GM12878 (cell line): ENCODE data around the gene ADAM19. TPM values are rescaled to one million over a fixed set of nuclear protein-coding genes. Genes with fewer than 3 reads are reported as not detected.

Experiments
- ATAC-seq: fragments of 200-7000 bp; cut with Tn5 transposase; 3 replicates; pipeline ENCODE4 v1.9.1; 2020; ENCODE audit warnings: mild to moderate bottlenecking, moderate library complexity
- Bru-seq: library from RNA; stranded (reverse); fragments of 400-500 nt; gene quantifications from one replicate; lab custom pipeline; 2021; lab: Mats Ljungman, UMichigan
- BruChase-seq, 2 experiments: library from RNA; stranded (reverse); fragments of 400-500 nt; gene quantifications; one replicate each; lab custom pipeline; 2021; lab: Mats Ljungman, UMichigan
- BruUV-seq: library from RNA; stranded (reverse); fragments of 400-500 nt; replicated peaks from 2 replicates; lab custom pipeline; 2021; lab: Mats Ljungman, UMichigan
- CTCF ChIA-PET: fragments of 300-600 bp; sonication (Branson Sonifier 250); formaldehyde crosslinking; extraction: SDS; loops from one replicate; lab custom pipeline; 2021; ENCODE audit warnings: inconsistent platforms; lab: Yijun Ruan, JAX
- POLR2A ChIA-PET: fragments of 350-600 bp; formaldehyde crosslinking; extraction: SDS; loops from one replicate; lab custom pipeline; 2021; ENCODE audit warnings: inconsistent platforms; lab: Charles Lee
- RAD21 ChIA-PET: fragments of 300-600 bp; sonication (Branson Sonifier 250); formaldehyde crosslinking; loops from one replicate; lab custom pipeline; 2023; ENCODE audit warnings: antibody characterized with exemption; ENCODE audit not compliant: unreplicated experiment; lab: Charles Lee
- SMC1A ChIA-PET: fragments of 300-600 bp; sonication (Branson Sonifier 250); formaldehyde crosslinking; loops from one replicate; lab custom pipeline; 2023; ENCODE audit not compliant: unreplicated experiment, uncharacterized antibody; lab: Charles Lee
- DNase-seq: peaks from one replicate; pipeline ENCODE4 v3.0.0-alpha.2; 2011; ENCODE audit warnings: low read depth, low spot score
- FAIRE-seq: peaks from 3 replicates; lab custom pipeline; 2011; peaks lifted over from hg19 to GRCh38; lab: Jason Lieb, UNC
- H2AFZ ChIP-seq: 2 replicates; pipeline ENCODE4 v1.6.0; 2011; ENCODE audit warnings: low read depth, low read length, control low read depth; ENCODE audit not compliant: control insufficient read depth
- H3K27ac ChIP-seq: 2 replicates; pipeline ENCODE4 v1.5.1; 2011; ENCODE audit warnings: control low read depth; ENCODE audit not compliant: control insufficient read depth, insufficient read depth
- H3K27me3 ChIP-seq, 2 experiments: replicated peaks in 1 of 2; 2 replicates each; pipeline versions ENCODE4 v1.6.0 to v1.6.1; 2011; ENCODE audit warnings: low read length in 1 of 2; ENCODE audit not compliant: control insufficient read depth in 2 of 2, insufficient read depth in 2 of 2
- H3K36me3 ChIP-seq, 2 experiments: 2 replicates each; pipeline ENCODE4 v1.5.1; 2011; ENCODE audit warnings: low read length in 1 of 2; ENCODE audit not compliant: control insufficient read depth in 2 of 2, insufficient read depth in 2 of 2
- H3K4me1 ChIP-seq: 2 replicates; pipeline ENCODE4 v1.6.1; 2011; ENCODE audit warnings: mild to moderate bottlenecking, low read length, moderate library complexity, mixed read lengths; ENCODE audit not compliant: control insufficient read depth, insufficient read depth
- H3K4me2 ChIP-seq: 2 replicates; pipeline ENCODE4 v1.6.0; 2011; ENCODE audit warnings: control low read depth; ENCODE audit not compliant: control insufficient read depth, insufficient read depth
- H3K4me3 ChIP-seq: fragments of 200-600 bp; sonication (generic); 2 replicates; pipeline ENCODE4 v1.5.1; 2016
- H3K79me2 ChIP-seq: 2 replicates; pipeline ENCODE4 v1.6.0; 2011; ENCODE audit warnings: low read length; ENCODE audit not compliant: control insufficient read depth, insufficient read depth
- H3K9ac ChIP-seq: 2 replicates; pipeline ENCODE4 v1.8.0; 2011; ENCODE audit warnings: low read length, control low read depth, mixed read lengths; ENCODE audit not compliant: control insufficient read depth, insufficient read depth
- H3K9me3 ChIP-seq: replicated peaks from 3 replicates; pipeline ENCODE4 v1.5.1; 2011; ENCODE audit warnings: mild to moderate bottlenecking, low read length; ENCODE audit not compliant: control insufficient read depth, insufficient read depth
- H4K20me1 ChIP-seq: 2 replicates; pipeline ENCODE4 v1.6.0; 2011; ENCODE audit not compliant: control insufficient read depth, insufficient read depth
- EED ChIP-seq: sonication (generic); IDR thresholded peaks from 2 replicates; pipeline ENCODE4 v1.6.1; 2016; ENCODE audit warnings: antibody characterized with exemption, low read depth
- ETV6 ChIP-seq, 2 experiments: fragments of 450-650 bp in 1 of 2; IDR thresholded peaks in 1 of 2; conservative IDR thresholded peaks in 1 of 2; 2 replicates each; pipeline ENCODE4 v1.6.1; 2014; ENCODE audit warnings: antibody characterized with exemption in 1 of 2, borderline replicate concordance in 1 of 2, low read depth in 1 of 2, mild to moderate bottlenecking in 1 of 2, moderate library complexity in 1 of 2
- LARP7 ChIP-seq: fragments of 450-650 bp; IDR thresholded peaks from 2 replicates; pipeline ENCODE4 v1.6.1; 2017; ENCODE audit warnings: mild to moderate bottlenecking
- MTA3 ChIP-seq: IDR thresholded peaks from 2 replicates; pipeline ENCODE4 v1.6.1; 2012; ENCODE audit warnings: low read length, inconsistent platforms, borderline replicate concordance
- NFXL1 ChIP-seq: fragments of 450-650 bp; IDR thresholded peaks from 2 replicates; pipeline ENCODE4 v1.6.1; 2017; ENCODE audit warnings: antibody characterized with exemption, mild to moderate bottlenecking, borderline replicate concordance
- NFYB ChIP-seq: IDR thresholded peaks from 2 replicates; pipeline ENCODE4 v1.6.1; 2011; ENCODE audit warnings: low read depth, mild to moderate bottlenecking, low read length, improper control_type of control experiment, moderate library complexity; ENCODE audit not compliant: insufficient read depth
- RB1 ChIP-seq: fragments of 450-650 bp; formaldehyde crosslinking; IDR thresholded peaks from 2 replicates; pipeline ENCODE4 v1.6.1; 2017; ENCODE audit warnings: mild to moderate bottlenecking, borderline replicate concordance
- RELA ChIP-seq: fragments of 450-650 bp; IDR thresholded peaks from 2 replicates; pipeline ENCODE4 v1.8.0; 2014; ENCODE audit warnings: borderline replicate concordance; ENCODE audit not compliant: partially characterized antibody
- SMAD1 ChIP-seq: fragments of 450-650 bp; IDR thresholded peaks from 2 replicates; pipeline ENCODE4 v1.6.1; 2018; ENCODE audit warnings: mild to moderate bottlenecking, low read depth; ENCODE audit not compliant: partially characterized antibody
- TBL1XR1 ChIP-seq: IDR thresholded peaks from 2 replicates; pipeline ENCODE4 v1.6.1; 2012; ENCODE audit warnings: low read depth, low read length, improper control_type of control experiment
- ZNF24 ChIP-seq: fragments of 450-650 bp; IDR thresholded peaks from 2 replicates; pipeline ENCODE4 v1.6.1; 2017; ENCODE audit warnings: antibody characterized with exemption, mild to moderate bottlenecking
- ZZZ3 ChIP-seq: IDR thresholded peaks from 2 replicates; pipeline ENCODE4 v1.6.1; 2011; ENCODE audit warnings: low read depth; ENCODE audit not compliant: control insufficient read depth, insufficient read length
- WGBS: methylation state at CpG from one replicate; pipeline ENCODE4 v1.1.6; 2016; ENCODE audit warnings: low lambda C conversion rate; ENCODE audit not compliant: insufficient replicate concordance, insufficient coverage; ENCODE audit errors: missing lambda C conversion rate; 5-methylcytosine and 5-hydroxymethylcytosine counted together
- in situ Hi-C: fragments of 300-500 bp; cut with MboI; formaldehyde crosslinking; loops from 9 replicates; pipeline ENCODE4 v1.14.3; 2018; ENCODE audit warnings: mixed read lengths
- intact Hi-C: fragments of 100-400 bp; cut with micrococcal nuclease; formaldehyde crosslinking; loops from one replicate; pipeline ENCODE4 v1.14.2; 2022; ENCODE audit not compliant: unreplicated experiment
- long read RNA-seq, 2 experiments: library from polyadenylated mRNA; unstranded; transcript quantifications; one replicate each; pipeline ENCODE4 v2.0.0, GENCODE V29; 2019 to 2020
- polyA minus RNA-seq, 3 experiments: library from RNA; depleted of rRNA, polyadenylated mRNA; stranded (reverse); fragments of >200 nt; gene quantifications; 2 replicates each; pipeline ENCODE4 v1.2.3, GENCODE V29; 2011
- polyA plus RNA-seq, 11 experiments: library from polyadenylated mRNA; depleted of rRNA in 4 of 11; unstranded in 6 of 11; stranded (reverse) in 5 of 11; fragments of >200 nt; fragmentation: Nextera tagmentation in 4 of 11; fragmentation: Illumina TruSeq in 1 of 11; extraction: Ambion mirVana in 4 of 11; extraction: Trizol in 1 of 11; gene quantifications; 1 replicate in 1 of 11; 2 replicates in 10 of 11; pipeline versions ENCODE4 v1.2.1 to v1.2.3, GENCODE V29; 2011 to 2016; ENCODE audit warnings: inconsistent platforms in 2 of 11, missing spikeins in 2 of 11, low read depth in 1 of 11
- total RNA-seq, 4 experiments: library from RNA; depleted of rRNA in 3 of 4; stranded (reverse); fragments of >200 nt in 3 of 4; fragmentation: Illumina TruSeq in 1 of 4; extraction: Trizol in 1 of 4; gene quantifications; 2 replicates each; pipeline versions ENCODE4 v1.2.1 to v1.2.3, GENCODE V29; 2013 to 2021
- TF ChIP-seq, protein P1 (sequence below): fragments of 450-650 bp; conservative IDR thresholded peaks from 2 replicates; pipeline ENCODE4 v1.6.1; 2017; ENCODE audit warnings: mild to moderate bottlenecking, moderate library complexity

The ADAM19 gene, protein sequence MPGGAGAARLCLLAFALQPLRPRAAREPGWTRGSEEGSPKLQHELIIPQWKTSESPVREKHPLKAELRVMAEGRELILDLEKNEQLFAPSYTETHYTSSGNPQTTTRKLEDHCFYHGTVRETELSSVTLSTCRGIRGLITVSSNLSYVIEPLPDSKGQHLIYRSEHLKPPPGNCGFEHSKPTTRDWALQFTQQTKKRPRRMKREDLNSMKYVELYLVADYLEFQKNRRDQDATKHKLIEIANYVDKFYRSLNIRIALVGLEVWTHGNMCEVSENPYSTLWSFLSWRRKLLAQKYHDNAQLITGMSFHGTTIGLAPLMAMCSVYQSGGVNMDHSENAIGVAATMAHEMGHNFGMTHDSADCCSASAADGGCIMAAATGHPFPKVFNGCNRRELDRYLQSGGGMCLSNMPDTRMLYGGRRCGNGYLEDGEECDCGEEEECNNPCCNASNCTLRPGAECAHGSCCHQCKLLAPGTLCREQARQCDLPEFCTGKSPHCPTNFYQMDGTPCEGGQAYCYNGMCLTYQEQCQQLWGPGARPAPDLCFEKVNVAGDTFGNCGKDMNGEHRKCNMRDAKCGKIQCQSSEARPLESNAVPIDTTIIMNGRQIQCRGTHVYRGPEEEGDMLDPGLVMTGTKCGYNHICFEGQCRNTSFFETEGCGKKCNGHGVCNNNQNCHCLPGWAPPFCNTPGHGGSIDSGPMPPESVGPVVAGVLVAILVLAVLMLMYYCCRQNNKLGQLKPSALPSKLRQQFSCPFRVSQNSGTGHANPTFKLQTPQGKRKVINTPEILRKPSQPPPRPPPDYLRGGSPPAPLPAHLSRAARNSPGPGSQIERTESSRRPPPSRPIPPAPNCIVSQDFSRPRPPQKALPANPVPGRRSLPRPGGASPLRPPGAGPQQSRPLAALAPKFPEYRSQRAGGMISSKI
- 86.7 and 95.1 TPM in 2 replicates for total RNA-seq (2013; cell fraction: nucleolus; rRNA removed)
- total RNA-seq (2014; rRNA removed) (47.0 and 50.9 TPM in 2 replicates), total RNA-seq (2014; rRNA removed; fragmentation: Illumina TruSeq; extraction: Trizol) (33.5 and 37.1 TPM in 2 replicates), total RNA-seq (2021) (87.3 and 92.8 TPM in 2 replicates), polyA plus RNA-seq (2011; rRNA removed) (19.3 and 26.1 TPM in 2 replicates), polyA plus RNA-seq (2014; fragmentation: Illumina TruSeq; extraction: Trizol) (40.6 and 48.5 TPM in 2 replicates), polyA plus RNA-seq (2014; fragmentation: Nextera tagmentation; extraction: Ambion mirVana) (10 to 100 TPM; 16.0 to 24.4 TPM), polyA plus RNA-seq (2014; rRNA removed) (40.9 and 43.0 TPM in 2 replicates), polyA plus RNA-seq (2016; fragmentation: Nextera tagmentation; extraction: Ambion mirVana) (10 to 100 TPM; 52.4 to 59.3 TPM), polyA minus RNA-seq (2011; rRNA and poly(A)+ RNA removed) (52.0 and 66.1 TPM in 2 replicates), Bru-seq, nascent RNA (percentile 94 among the genes with signal in this experiment), BruChase-seq, experiment 1, labeled RNA remaining after a 6-hour chase (percentile 93 among the genes with signal in this experiment), BruChase-seq, experiment 2, labeled RNA remaining after a 2-hour chase (percentile 92 among the genes with signal in this experiment)
- 9.4 TPM for polyA plus RNA-seq (2011; ENCODE audit: low read depth)
- 21.6 and 23.2 TPM in 2 replicates for polyA plus RNA-seq (2011; cell fraction: cytosol; rRNA removed)
- 37.3 and 40.3 TPM in 2 replicates for polyA plus RNA-seq (2011; cell fraction: nucleus; rRNA removed)
- polyA plus RNA-seq (2012) = 13.1 and 18.1 TPM in 2 replicates
- polyA minus RNA-seq (2011; cell fraction: cytosol; rRNA and poly(A)+ RNA removed) = 23.7 and 28.1 TPM in 2 replicates
- polyA minus RNA-seq (2011; cell fraction: nucleus; rRNA and poly(A)+ RNA removed) = 20.6 and 36.1 TPM in 2 replicates
- long read RNA-seq, experiment 1, partial matches to known transcripts = 0 of 34 reads
- long read RNA-seq, experiment 1, other reads (novel, unspliced or antisense) = 34 of 34 reads
- long read RNA-seq, experiment 2, partial matches to known transcripts = 2 of 9 reads
- long read RNA-seq, experiment 2, other reads (novel, unspliced or antisense) = 7 of 9 reads

DNA sequence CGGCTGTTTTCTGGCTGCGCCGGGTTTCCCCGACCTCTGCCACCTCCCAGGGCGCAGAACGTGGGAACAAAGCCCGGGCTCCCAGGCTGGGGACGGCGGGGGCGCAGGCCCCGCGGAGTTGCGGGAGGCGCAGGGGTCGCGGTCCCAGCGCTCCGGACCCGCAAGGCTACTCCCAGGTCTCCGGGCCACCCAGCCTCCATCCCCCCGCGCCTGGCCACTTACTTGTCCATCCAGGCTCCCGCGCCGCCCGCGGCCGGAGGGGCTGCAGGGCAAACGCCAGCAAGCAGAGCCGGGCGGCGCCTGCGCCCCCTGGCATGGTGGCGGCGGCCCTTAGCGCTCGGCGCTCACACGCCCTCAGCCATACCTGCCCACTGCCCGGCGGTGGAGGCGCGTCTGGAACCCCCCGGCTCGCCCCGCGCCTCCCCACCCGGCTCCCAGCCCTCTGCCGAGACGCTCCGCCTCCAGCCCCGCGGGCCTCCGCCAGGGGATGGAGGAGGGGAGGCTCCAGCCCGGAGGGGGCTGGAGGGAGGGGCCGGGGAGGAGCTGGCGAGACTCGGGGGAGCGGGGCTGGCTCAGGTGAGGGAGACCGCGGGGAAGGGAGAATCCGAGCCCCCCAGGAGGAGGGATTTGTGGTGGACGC lies at the start of gene ADAM19:
Gene ADAM19 (minus strand): TSS at position 395 of the 640 bp plus-strand sequence. CDS start 79 bp downstream, at position 316.
- Histone ChIP-seq H3K27me3 (no peaks in the 10 kb centered on the region), H3K9me3 (no peaks in the 10 kb centered on the region), H3K79me2 (peaks cover 32% of the 10 kb centered on the region), H4K20me1 (no peaks in the 10 kb centered on the region; the same call in 1 of the 2 replicates), H3K4me3 (peak within 1 kb of the TSS; percentile 75), H3K9ac (peak within 1 kb of the TSS; percentile 83), H2AFZ (peak within 1 kb of the TSS; percentile 71), H3K36me3 (peaks cover 0 to 2% of the 10 kb centered on the region in 2 experiments; a peak in 2 of 4 replicates), H3K4me1 (peaks cover 51% of the 10 kb centered on the region), H3K4me2 (peak within 1 kb of the TSS; percentile 91), H3K27ac (peak within 1 kb of the TSS; percentile 67)
- no peak for FAIRE-seq
- BruUV-seq = no TSS peak
- no peak for DNase-seq
- ChIA-PET RAD21 (interaction anchor here (0.9 to 5.3 kb wide), 3 partner anchors 8 to 34 kb away, joined by 3 to 50 read pairs (median 5); no protein-coding TSS in a partner anchor), SMC1A (interaction anchor here (1.2 to 10.4 kb wide), 7 partner anchors 12 to 90 kb away, joined by 3 to 129 read pairs (median 4); no protein-coding TSS in a partner anchor), CTCF (interaction anchor here (0.7 kb wide), 1 partner anchor 35 kb away, joined by 3 read pairs; no protein-coding TSS in a partner anchor), POLR2A (interaction anchor here (0.6 to 1.1 kb wide), 2 partner anchors 18 to 21 kb away, joined by 3 read pairs; no protein-coding TSS in a partner anchor)
- peak; percentile 77 for ATAC-seq
- in situ Hi-C loops = no loop called here
- WGBS = under 1% methylated on average over 28 of the region's 63 CpGs
- intact Hi-C loops = loop anchor here (2.0 kb wide), 1 partner anchor 21 kb away; no protein-coding TSS in a partner anchor
- TF ChIP-seq NFYB (no peak), ETV6 (conservative IDR thresholded peaks at IDR 0.05 in 1 of 2, IDR thresholded peaks at IDR 0.05 in 1 of 2; ENCODE audit: borderline replicate concordance in 1 of 2, low read depth in 1 of 2) (peak in 1 of 2 experiments; percentile 10; a peak in 1 of 4 replicates), RELA (no peak), SMAD1 (no peak), MTA3 (no peak), ZZZ3 (no peak), LARP7 (peak; percentile 74), EED (peak; percentile 3; the same call in 1 of the 2 replicates), RB1 (no peak), NFXL1 (no peak; the same call in 1 of the 2 replicates), ZNF24 (peak; percentile 46; the same call in 1 of the 2 replicates), TBL1XR1 (no peak)
- TF ChIP-seq, protein P1, sequence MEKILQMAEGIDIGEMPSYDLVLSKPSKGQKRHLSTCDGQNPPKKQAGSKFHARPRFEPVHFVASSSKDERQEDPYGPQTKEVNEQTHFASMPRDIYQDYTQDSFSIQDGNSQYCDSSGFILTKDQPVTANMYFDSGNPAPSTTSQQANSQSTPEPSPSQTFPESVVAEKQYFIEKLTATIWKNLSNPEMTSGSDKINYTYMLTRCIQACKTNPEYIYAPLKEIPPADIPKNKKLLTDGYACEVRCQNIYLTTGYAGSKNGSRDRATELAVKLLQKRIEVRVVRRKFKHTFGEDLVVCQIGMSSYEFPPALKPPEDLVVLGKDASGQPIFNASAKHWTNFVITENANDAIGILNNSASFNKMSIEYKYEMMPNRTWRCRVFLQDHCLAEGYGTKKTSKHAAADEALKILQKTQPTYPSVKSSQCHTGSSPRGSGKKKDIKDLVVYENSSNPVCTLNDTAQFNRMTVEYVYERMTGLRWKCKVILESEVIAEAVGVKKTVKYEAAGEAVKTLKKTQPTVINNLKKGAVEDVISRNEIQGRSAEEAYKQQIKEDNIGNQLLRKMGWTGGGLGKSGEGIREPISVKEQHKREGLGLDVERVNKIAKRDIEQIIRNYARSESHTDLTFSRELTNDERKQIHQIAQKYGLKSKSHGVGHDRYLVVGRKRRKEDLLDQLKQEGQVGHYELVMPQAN = peak; percentile 69; the same call in 1 of the 2 replicates
